WTC11 (cell line): Measurements from ENCODE around the gene KDR.

Experiments used
- CREM ChIP-seq: sonication (generic); formaldehyde crosslinking; IDR thresholded peaks from 2 replicates; pipeline ENCODE4 v1.8.1; 2022; ENCODE audit warnings: mild to moderate bottlenecking, missing genetic modification reagents, moderate library complexity
- JUN ChIP-seq: sonication (generic); formaldehyde crosslinking; IDR thresholded peaks from 2 replicates; pipeline ENCODE4 v1.8.0; 2023; ENCODE audit warnings: mild to moderate bottlenecking, missing genetic modification reagents
- NR2C2 ChIP-seq: sonication (generic); formaldehyde crosslinking; IDR thresholded peaks from 2 replicates; pipeline ENCODE4 v1.8.0; 2022; ENCODE audit warnings: mild to moderate bottlenecking, missing genetic modification reagents
- TEAD4 ChIP-seq: sonication (generic); formaldehyde crosslinking; IDR thresholded peaks from 2 replicates; pipeline ENCODE4 v1.8.0; 2022; ENCODE audit warnings: mild to moderate bottlenecking, missing genetic modification reagents
- ZNF423 ChIP-seq: fragments of 250-450 bp; sonication (Bioruptor Pico); IDR thresholded peaks from 2 replicates; pipeline ENCODE4 v2.1.2; 2022; ENCODE audit warnings: mild to moderate bottlenecking, moderate library complexity
- TF ChIP-seq, protein P1 (sequence below): sonication (generic); formaldehyde crosslinking; IDR thresholded peaks from 2 replicates; pipeline ENCODE4 v1.8.0; 2023; ENCODE audit warnings: missing genetic modification reagents
- TF ChIP-seq, protein P2 (sequence below): sonication (generic); formaldehyde crosslinking; IDR thresholded peaks from 2 replicates; pipeline ENCODE4 v1.8.0; 2022; ENCODE audit warnings: mild to moderate bottlenecking, missing genetic modification reagents
- TF ChIP-seq, protein P3 (sequence below): fragments of 200-600 bp; IDR thresholded peaks from 2 replicates; pipeline ENCODE4 v1.8.0; 2022; ENCODE audit warnings: antibody characterized with exemption
- TF ChIP-seq, protein P4 (sequence below): sonication (generic); formaldehyde crosslinking; IDR thresholded peaks from 2 replicates; pipeline ENCODE4 v1.8.1; 2023; ENCODE audit warnings: mild to moderate bottlenecking, missing genetic modification reagents, moderate library complexity
- TF ChIP-seq, protein P5 (sequence below): sonication (generic); formaldehyde crosslinking; IDR thresholded peaks from 2 replicates; pipeline ENCODE4 v1.8.0; 2022; ENCODE audit warnings: mild to moderate bottlenecking, missing genetic modification reagents
- TF ChIP-seq, protein P6 (sequence below): sonication (generic); formaldehyde crosslinking; IDR thresholded peaks from 2 replicates; pipeline ENCODE4 v1.8.0; 2022; ENCODE audit warnings: mild to moderate bottlenecking, missing genetic modification reagents
- TF ChIP-seq, protein P7 (sequence below): fragments of 250-450 bp; sonication (Bioruptor Pico); conservative IDR thresholded peaks from 2 replicates; pipeline ENCODE4 v1.9.0; 2021; ENCODE audit warnings: mild to moderate bottlenecking

DNA sequence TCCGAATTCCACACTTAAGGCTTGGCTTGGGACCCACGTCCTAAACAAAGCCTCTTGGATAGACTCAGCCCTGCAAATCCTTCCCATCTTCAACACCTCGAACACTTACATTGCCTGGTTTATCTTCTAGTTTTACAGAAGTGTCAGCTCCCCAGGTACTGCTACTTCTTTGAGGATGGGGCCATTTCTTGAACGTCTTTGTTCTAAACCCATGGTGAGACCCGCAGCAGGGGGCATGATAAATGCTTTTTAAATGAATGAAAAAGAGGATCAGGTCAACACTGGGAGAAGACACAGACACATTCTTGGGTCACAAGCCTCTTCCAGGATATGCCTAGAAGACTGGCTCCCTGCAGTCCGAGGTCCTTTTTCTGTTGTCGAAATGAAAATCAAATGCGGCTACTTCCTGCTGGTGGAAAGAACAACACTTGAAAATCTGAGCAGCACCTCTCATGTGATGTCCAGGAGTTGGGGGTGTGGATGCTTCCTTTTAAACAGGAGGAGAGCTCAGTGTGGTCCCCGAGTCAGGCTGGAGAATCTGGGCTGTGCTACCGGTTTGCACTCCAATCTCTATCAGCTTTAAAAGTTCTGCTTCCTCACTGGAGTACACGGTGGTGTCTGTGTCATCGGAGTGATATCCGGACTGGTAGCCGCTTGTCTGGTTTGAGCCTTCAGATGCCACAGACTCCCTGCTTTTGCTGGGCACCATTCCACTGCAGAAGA, 45.8 kb downstream of the KDR start:
- TF ChIP-seq, protein P1, sequence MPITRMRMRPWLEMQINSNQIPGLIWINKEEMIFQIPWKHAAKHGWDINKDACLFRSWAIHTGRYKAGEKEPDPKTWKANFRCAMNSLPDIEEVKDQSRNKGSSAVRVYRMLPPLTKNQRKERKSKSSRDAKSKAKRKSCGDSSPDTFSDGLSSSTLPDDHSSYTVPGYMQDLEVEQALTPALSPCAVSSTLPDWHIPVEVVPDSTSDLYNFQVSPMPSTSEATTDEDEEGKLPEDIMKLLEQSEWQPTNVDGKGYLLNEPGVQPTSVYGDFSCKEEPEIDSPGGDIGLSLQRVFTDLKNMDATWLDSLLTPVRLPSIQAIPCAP (CRISPR knock-in tag), result no peak
- TF ChIP-seq, protein P2, sequence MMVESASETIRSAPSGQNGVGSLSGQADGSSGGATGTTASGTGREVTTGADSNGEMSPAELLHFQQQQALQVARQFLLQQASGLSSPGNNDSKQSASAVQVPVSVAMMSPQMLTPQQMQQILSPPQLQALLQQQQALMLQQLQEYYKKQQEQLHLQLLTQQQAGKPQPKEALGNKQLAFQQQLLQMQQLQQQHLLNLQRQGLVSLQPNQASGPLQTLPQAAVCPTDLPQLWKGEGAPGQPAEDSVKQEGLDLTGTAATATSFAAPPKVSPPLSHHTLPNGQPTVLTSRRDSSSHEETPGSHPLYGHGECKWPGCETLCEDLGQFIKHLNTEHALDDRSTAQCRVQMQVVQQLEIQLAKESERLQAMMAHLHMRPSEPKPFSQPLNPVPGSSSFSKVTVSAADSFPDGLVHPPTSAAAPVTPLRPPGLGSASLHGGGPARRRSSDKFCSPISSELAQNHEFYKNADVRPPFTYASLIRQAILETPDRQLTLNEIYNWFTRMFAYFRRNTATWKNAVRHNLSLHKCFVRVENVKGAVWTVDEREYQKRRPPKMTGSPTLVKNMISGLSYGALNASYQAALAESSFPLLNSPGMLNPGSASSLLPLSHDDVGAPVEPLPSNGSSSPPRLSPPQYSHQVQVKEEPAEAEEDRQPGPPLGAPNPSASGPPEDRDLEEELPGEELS (CRISPR knock-in tag), result no peak
- TF ChIP-seq, protein P3, sequence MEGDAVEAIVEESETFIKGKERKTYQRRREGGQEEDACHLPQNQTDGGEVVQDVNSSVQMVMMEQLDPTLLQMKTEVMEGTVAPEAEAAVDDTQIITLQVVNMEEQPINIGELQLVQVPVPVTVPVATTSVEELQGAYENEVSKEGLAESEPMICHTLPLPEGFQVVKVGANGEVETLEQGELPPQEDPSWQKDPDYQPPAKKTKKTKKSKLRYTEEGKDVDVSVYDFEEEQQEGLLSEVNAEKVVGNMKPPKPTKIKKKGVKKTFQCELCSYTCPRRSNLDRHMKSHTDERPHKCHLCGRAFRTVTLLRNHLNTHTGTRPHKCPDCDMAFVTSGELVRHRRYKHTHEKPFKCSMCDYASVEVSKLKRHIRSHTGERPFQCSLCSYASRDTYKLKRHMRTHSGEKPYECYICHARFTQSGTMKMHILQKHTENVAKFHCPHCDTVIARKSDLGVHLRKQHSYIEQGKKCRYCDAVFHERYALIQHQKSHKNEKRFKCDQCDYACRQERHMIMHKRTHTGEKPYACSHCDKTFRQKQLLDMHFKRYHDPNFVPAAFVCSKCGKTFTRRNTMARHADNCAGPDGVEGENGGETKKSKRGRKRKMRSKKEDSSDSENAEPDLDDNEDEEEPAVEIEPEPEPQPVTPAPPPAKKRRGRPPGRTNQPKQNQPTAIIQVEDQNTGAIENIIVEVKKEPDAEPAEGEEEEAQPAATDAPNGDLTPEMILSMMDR, result no peak
- TF ChIP-seq, protein P4, sequence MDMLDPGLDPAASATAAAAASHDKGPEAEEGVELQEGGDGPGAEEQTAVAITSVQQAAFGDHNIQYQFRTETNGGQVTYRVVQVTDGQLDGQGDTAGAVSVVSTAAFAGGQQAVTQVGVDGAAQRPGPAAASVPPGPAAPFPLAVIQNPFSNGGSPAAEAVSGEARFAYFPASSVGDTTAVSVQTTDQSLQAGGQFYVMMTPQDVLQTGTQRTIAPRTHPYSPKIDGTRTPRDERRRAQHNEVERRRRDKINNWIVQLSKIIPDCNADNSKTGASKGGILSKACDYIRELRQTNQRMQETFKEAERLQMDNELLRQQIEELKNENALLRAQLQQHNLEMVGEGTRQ, result no peak
- TF ChIP-seq CREM (no peak), NR2C2 (CRISPR knock-in tag) (no peak), ZNF423 (CRISPR knock-in tag) (no peak), JUN (CRISPR knock-in tag) (no peak), TEAD4 (CRISPR knock-in tag) (no peak)
- TF ChIP-seq, protein P5, sequence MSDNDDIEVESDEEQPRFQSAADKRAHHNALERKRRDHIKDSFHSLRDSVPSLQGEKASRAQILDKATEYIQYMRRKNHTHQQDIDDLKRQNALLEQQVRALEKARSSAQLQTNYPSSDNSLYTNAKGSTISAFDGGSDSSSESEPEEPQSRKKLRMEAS (CRISPR knock-in tag), result no peak
- TF ChIP-seq, protein P6, sequence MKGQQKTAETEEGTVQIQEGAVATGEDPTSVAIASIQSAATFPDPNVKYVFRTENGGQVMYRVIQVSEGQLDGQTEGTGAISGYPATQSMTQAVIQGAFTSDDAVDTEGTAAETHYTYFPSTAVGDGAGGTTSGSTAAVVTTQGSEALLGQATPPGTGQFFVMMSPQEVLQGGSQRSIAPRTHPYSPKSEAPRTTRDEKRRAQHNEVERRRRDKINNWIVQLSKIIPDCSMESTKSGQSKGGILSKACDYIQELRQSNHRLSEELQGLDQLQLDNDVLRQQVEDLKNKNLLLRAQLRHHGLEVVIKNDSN (CRISPR knock-in tag), result no peak
- TF ChIP-seq, protein P7, sequence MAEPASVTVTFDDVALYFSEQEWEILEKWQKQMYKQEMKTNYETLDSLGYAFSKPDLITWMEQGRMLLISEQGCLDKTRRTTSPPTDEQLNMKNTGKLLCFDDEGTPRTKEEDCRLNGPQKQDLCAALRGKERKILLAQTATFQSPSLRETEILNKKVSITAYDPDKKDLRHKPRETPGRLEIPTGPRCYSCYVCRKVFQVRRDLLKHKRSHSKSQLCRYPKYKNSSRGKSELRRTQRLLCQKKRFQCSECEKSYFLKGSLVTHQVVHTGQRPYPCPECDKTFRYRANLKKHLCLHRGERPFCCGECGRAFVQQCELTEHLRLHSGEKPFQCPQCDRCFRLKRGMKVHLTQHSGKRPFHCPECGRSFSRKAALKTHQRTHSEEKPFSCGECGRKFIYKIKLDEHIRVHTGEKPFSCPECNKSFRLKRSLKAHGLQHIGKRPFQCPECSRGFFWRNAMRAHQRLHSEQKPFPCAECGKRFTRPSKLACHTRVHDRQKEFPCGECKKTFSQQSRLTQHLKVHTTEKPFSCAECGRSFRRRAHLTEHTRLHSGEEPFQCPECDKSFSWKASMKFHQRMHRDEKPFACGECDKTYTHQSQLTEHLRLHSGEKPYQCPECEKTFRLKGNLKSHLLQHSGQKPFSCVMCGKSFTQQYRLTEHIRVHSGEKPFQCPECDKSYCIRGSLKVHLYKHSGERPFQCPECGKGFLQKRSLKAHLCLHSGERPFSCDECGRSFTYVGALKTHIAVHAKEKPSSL (CRISPR knock-in tag), result no peak
